Duodenal mucosa (tissue), 2 donors: ENCODE data around the gene PRSS50.

Experiments used
- H3K27ac ChIP-seq: one replicate; pipeline ENCODE4 v1.7.0; 2013; ENCODE audit warnings: low read depth, low read length
- H3K27me3 ChIP-seq, 2 donors: one replicate each; pipeline ENCODE4 v1.7.0; 2013; ENCODE audit warnings: low read length in 2 of 2, control low read depth in 1 of 2; ENCODE audit not compliant: insufficient read depth in 2 of 2, control insufficient read depth in 1 of 2
- H3K36me3 ChIP-seq, 2 donors: one replicate each; pipeline ENCODE4 v1.7.0; 2013; ENCODE audit warnings: low read length in 2 of 2, control low read depth in 1 of 2; ENCODE audit not compliant: insufficient read depth in 2 of 2, control insufficient read depth in 1 of 2
- H3K4me1 ChIP-seq, 2 donors: one replicate each; pipeline ENCODE4 v1.7.0; 2013; ENCODE audit warnings: low read length in 2 of 2, control low read depth in 1 of 2; ENCODE audit not compliant: insufficient read depth in 2 of 2, control insufficient read depth in 1 of 2
- H3K4me3 ChIP-seq, 2 donors: one replicate each; pipeline ENCODE4 v1.7.0; 2013; ENCODE audit warnings: low read length in 2 of 2, low read depth in 1 of 2
- H3K9ac ChIP-seq, 2 donors: one replicate each; pipeline ENCODE4 v1.7.0; 2013; ENCODE audit warnings: low read length in 2 of 2, low read depth in 1 of 2
- H3K9me3 ChIP-seq, 2 donors: one replicate each; pipeline ENCODE4 v1.7.0; 2013; ENCODE audit warnings: low read length in 2 of 2, control low read depth in 1 of 2; ENCODE audit not compliant: control insufficient read depth in 1 of 2

PRSS50 gene

DNA sequence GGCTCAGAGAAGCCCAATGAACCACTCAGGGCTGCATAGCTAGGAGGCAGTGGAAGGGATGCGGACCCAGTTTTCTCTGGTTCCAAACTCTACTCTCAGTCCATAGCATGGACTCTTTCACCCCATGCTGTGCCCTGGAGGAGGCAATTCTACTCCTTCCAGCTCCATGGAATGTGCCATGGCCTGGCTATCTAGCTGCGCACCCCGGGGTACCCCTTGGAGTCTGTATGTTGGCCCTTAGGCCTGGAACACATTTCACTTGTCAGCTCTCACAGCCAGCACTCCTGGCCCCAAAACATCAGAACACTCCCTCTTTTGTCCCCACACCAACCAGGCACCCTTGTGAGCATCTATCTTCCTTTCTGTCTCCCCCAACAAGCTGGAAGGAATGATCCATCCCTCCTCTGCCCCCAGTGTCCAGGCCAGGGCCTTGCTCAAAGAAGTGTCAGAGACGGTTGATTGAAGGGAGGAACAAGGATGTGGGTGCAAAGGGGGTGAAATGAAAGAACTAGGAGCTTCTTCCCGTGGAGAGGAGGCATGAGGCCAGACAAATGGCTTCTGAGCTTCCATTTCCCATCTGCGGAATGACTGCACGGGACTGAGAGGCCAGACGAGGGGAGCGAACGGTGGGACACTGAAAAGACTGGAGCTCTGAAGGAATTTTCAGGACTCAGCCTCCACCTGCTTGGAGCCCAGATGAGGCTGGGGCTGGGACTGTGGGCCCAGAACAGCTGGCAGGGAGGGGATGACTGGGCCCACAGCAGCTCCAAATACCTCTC is 2.8 kb downstream of the PRSS50 start:
- Histone ChIP-seq H3K9ac (no peak overlapping the region), H3K27me3 (peaks cover 0 to 2% of the 10 kb centered on the region in 2 donors)

DNA sequence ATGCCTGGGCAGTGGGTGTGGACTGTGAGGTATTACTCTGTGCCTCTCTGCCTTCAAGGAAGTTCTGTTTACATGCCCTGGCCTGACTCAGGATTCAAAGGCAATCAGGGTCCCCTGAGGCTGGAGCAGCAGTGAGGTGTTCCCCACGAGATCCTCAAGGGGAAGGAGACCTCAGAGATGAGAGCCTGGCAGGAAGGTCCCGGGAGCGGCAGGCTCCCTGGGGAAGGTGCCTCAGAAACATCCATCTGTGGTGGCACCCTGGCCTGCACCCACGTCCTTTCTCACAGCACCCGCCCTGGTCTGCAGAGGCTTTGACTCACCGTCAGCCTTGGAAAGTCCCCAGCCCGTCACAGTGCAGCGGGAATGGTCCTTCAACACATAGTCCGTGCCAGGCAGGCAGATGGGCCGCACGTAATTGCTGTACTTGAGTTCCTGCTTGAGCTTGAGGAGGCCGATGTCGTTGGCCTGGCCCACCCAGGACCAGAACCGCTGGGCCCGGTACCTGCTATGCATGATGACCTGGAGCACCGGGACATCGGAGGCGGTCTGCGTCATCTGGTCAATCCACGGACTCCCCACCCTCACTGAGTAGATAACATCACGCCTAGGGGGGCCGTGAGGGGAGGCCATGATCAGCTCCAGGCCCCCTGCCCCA is 3.6 kb downstream of the PRSS50 start:
- Histone ChIP-seq H3K27me3 (peaks cover 0 to 2% of the 10 kb centered on the region in 2 donors), H3K9me3 (no peaks in the 10 kb centered on the region), H3K36me3 (no peaks in the 10 kb centered on the region), H3K4me3 (no peak overlapping the region), H3K27ac (no peak overlapping the region), H3K4me1 (no peaks in the 10 kb centered on the region), H3K9ac (no peak overlapping the region)

More for the DNA sequence above, 2.8 kb downstream of the PRSS50 start:
- no peaks in the 10 kb centered on the region for H3K4me1 ChIP-seq
- no peak overlapping the region for H3K4me3 ChIP-seq
- H3K27ac ChIP-seq = no peak overlapping the region
- no peaks in the 10 kb centered on the region for H3K36me3 ChIP-seq
- no peaks in the 10 kb centered on the region for H3K9me3 ChIP-seq

DNA sequence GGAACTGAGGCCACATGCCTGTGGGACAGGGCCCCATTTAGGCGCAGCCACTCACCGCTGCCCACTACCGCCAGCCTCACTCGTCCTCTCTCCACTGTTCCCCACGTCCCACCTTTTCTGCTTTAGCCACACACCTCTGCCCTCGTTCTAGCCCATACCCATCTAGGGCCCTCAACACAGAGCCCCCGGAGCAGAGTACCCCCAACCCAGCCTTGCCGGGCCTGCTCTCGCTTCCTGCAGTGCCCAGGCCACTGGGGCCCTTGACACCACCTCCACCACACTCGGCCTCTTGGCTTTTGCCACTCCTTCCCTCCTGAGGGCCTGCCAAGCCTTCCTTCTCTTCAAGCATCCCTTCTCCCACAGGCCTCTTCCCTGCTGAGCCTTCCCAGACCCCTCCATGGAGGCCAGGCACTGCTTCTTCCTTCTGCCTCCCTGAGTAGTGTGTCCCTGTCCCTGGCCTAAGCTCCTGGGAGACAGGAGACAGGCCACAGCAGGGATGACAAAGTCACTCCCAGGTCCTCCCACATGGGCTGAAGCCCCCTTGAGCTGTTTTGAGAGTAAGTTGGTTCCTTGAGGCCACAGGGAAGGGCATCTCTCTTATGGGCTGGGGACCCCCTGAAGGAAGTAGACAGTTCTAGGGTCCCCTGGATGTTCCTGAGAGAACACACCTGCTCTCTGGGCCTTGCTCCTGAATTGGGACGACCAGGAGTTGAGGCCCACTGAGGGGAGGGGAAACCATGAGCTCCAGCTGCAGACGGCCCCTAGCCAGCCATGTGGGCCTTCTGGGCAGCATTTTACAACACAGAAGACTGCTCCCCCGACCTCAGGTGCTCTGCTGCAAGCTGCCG is 4.4 kb downstream of the PRSS50 start:
- no peaks in the 10 kb centered on the region for H3K36me3 ChIP-seq
- no peak overlapping the region for H3K9ac ChIP-seq
- H3K9me3 ChIP-seq = no peaks in the 10 kb centered on the region
- H3K4me1 ChIP-seq = no peaks in the 10 kb centered on the region
- H3K27me3 ChIP-seq = no peaks in the 10 kb centered on the region
- no peak overlapping the region for H3K27ac ChIP-seq
- H3K4me3 ChIP-seq = no peak overlapping the region

DNA sequence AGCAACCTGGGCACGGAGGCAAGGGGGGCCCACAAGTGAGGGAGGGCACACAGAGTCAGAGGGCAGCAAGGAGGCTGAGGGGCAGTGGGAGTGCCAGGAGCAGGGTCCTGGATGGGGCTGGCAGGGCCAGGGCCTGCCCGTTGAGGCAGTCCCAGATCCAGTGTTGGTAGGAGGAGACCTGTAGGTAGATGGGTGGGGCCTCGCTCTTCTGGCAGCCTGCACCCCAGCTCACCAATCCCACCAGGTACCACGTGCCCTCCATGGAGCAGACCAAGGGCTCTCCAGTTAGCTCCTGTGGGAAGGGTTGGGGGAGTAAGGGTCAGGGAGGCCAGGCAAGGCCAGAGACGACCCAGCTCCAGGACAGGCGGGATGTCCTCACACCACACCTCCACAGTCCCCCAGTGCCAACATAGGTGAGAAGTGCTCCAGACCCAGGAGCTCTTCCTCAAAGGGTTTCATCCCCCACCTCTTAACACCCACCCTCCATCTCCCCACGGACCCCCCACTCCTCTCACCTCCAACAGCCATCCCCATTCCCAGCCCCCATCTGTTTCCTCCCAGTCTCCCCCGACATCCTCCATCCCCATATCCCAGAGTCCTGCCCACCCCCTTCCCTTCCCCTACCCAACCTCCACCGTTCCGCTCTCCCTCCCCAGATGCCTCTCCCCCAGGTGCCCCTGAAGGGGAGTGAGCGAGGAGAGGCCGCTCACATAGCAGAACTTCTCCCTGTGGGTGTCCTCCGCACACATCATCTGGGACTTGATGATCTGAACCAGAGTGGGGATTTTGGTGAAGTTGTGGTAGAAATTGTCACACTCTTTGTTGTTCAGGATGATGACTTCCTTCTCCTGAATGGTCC is 5.2 kb downstream of the PRSS50 start:
- Histone ChIP-seq H3K27me3 (no peaks in the 10 kb centered on the region), H3K9ac (no peak overlapping the region), H3K27ac (no peak overlapping the region), H3K4me3 (no peak overlapping the region), H3K9me3 (no peaks in the 10 kb centered on the region), H3K4me1 (no peaks in the 10 kb centered on the region), H3K36me3 (no peaks in the 10 kb centered on the region)

DNA sequence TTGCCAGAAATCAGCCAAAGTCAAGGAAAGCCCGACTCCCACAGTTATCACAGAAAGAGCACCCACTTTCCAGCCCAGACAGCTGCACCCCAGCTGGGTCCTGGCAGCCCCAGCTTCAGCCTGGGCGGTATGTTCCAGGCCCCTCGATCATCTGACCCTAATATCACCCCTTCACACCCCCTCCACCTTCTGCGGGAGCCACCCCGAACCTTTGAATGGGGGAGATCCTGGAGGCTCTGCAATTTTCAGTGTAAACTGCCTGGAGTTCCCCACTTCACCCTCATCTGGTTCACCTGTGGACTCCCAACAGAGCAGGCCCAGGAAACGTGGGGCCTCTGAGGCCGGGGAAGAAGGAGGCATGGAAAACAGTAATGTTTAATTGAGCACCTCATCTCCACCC is 5.9 kb downstream of the PRSS50 start:
- H3K36me3 ChIP-seq = no peaks in the 10 kb centered on the region
- no peak overlapping the region for H3K4me3 ChIP-seq
- H3K4me1 ChIP-seq = no peaks in the 10 kb centered on the region
- H3K9ac ChIP-seq = no peak overlapping the region
- H3K27me3 ChIP-seq = no peaks in the 10 kb centered on the region
- no peaks in the 10 kb centered on the region for H3K9me3 ChIP-seq
- no peak overlapping the region for H3K27ac ChIP-seq

DNA sequence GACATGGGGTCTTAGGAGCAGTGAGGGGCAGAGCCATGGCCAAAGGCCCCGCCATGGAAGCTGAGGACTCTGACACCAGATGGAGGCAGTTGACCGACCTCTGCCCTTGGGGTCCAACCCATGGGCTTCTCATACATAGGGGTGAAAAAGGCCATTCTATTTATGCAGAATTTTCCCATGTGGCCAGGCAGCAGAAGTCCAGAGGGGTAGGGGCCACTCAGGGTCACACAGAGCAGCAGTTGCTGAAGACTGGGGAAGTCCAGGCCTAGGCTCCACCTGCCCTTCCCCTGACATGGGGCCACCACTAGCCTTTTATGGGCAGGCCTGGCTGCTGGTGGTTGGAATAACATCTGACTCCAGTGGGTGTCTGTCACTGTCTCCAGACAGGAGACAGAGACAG is 6.4 kb downstream of the PRSS50 start:
- no peak overlapping the region for H3K27ac ChIP-seq
- no peak overlapping the region for H3K4me3 ChIP-seq
- no peaks in the 10 kb centered on the region for H3K36me3 ChIP-seq
- no peaks in the 10 kb centered on the region for H3K9me3 ChIP-seq
- no peak overlapping the region for H3K9ac ChIP-seq
- H3K27me3 ChIP-seq = no peaks in the 10 kb centered on the region
- no peaks in the 10 kb centered on the region for H3K4me1 ChIP-seq

DNA sequence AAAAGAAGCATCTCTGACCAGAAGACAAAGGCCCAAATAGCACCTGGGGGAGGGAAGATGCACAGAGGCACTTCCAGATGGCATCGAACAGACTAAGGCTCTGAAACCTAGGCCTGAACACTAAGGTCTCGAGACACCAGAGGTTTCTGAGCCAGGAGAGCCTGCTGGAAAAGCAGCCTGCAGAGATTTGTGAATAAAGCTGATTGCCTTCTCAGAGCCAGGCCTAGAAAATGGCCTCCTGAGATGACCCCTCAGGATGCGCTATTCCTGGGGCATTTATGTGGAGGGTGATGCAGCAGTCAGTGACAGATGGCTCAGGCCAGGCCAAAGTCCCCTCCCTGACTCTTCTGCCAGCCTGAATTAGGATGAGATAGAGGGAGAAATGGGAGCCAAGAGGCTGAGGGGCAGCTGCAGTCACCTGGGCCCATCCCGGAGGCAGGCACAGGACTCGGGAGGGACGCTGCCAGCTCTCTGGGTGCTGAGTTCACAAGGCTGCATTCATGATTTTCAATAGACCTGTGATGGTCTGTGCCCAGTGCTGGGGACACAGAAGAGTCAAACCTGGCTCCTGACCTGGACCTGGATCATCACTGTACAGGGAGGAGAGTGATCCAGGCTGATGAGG is 6.9 kb downstream of the PRSS50 start:
- Histone ChIP-seq H3K27ac (no peak overlapping the region), H3K9ac (no peak overlapping the region), H3K4me1 (no peaks in the 10 kb centered on the region), H3K4me3 (no peak overlapping the region), H3K27me3 (no peaks in the 10 kb centered on the region), H3K9me3 (no peaks in the 10 kb centered on the region), H3K36me3 (no peaks in the 10 kb centered on the region)

DNA sequence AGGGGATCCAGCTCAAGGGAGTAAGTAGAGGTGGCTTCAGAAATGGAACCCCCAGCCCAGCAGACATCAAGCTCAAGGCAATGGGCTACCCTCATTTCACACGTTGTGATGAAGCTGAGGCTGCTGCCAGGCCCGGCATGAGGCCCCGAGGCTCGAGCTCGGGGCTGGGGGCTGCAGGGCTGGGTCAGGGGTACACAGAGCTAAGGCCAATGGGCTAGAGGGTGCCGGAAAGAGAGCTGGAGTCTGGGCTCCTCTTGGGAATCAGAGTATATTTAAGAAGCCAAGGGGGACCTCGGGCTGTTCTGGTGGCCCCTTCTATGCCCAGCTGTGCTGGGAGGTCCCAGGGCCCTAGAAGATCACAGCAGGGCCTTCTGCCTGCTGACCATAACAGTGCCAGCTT is 7.4 kb downstream of the PRSS50 start:
- Histone ChIP-seq H3K4me1 (no peaks in the 10 kb centered on the region), H3K27ac (no peak overlapping the region), H3K9me3 (no peaks in the 10 kb centered on the region), H3K9ac (no peak overlapping the region), H3K4me3 (no peak overlapping the region), H3K36me3 (no peaks in the 10 kb centered on the region), H3K27me3 (no peaks in the 10 kb centered on the region)

DNA sequence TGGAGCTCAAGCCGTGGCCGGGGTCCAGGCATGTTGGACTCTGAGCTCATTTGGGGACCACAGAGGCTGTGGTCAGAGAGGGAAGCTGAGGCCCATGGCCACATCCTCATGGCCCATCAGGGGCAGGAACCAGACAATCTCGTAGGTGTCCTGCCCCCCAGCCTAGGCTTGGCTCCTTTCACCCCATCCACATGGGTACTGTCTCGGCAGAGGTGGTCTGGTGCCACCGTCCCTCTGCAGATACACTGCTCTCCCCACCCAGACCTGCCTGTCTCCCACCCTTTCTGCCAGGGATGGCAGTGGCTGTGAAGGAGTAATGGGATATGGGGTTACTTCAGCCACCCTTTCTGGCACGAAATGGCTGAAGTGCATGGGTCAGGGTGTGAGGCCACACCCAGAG is 7.9 kb downstream of the PRSS50 start:
- Histone ChIP-seq H3K36me3 (no peaks in the 10 kb centered on the region), H3K9ac (no peak overlapping the region), H3K27ac (no peak overlapping the region), H3K27me3 (no peaks in the 10 kb centered on the region), H3K4me1 (no peaks in the 10 kb centered on the region), H3K4me3 (no peak overlapping the region), H3K9me3 (no peaks in the 10 kb centered on the region)
